Neutrophil (primary cell): ENCODE data around the gene DUSP1.
A peak's percentile ranks its signal among the peaks of the same experiment; 100 is the strongest.

ENCODE experiments used
- H3K27ac ChIP-seq: fragments of 200-600 bp; sonication (generic); 2 replicates; pipeline ENCODE4 v1.5.1; 2016; ENCODE audit warnings: mild to moderate bottlenecking, moderate library complexity
- H3K27me3 ChIP-seq: fragments of 200-600 bp; sonication (generic); 2 replicates; pipeline ENCODE4 v1.6.0; 2016; ENCODE audit warnings: mild to moderate bottlenecking
- H3K36me3 ChIP-seq: fragments of 200-600 bp; sonication (generic); 2 replicates; pipeline ENCODE4 v1.5.1; 2017
- H3K4me1 ChIP-seq, 2 experiments: fragments of 200-600 bp in 1 of 2; sonication (generic) in 1 of 2; 1 replicate in 1 of 2; 2 replicates in 1 of 2; pipeline versions ENCODE4 v1.5.1 to v1.6.1; 2013 to 2016; ENCODE audit warnings: low read depth in 1 of 2, low read length in 1 of 2, mild to moderate bottlenecking in 1 of 2, moderate library complexity in 1 of 2; ENCODE audit not compliant: control insufficient read depth in 1 of 2, insufficient read depth in 1 of 2
- H3K4me3 ChIP-seq, 2 experiments: fragments of 200-600 bp in 1 of 2; sonication (generic) in 1 of 2; 1 replicate in 1 of 2; 2 replicates in 1 of 2; pipeline ENCODE4 v1.5.1; 2013 to 2016; ENCODE audit warnings: low read depth in 1 of 2, low read length in 1 of 2, mild to moderate bottlenecking in 1 of 2, moderate library complexity in 1 of 2
- H3K9me3 ChIP-seq: fragments of 200-600 bp; sonication (generic); 2 replicates; pipeline ENCODE4 v1.5.1; 2016
- TF ChIP-seq, protein P1 (sequence below): fragments of 200-600 bp; sonication (generic); IDR thresholded peaks from 2 replicates; pipeline ENCODE4 v1.5.1; 2016; ENCODE audit warnings: antibody characterized with exemption

Gene DUSP1

DNA sequence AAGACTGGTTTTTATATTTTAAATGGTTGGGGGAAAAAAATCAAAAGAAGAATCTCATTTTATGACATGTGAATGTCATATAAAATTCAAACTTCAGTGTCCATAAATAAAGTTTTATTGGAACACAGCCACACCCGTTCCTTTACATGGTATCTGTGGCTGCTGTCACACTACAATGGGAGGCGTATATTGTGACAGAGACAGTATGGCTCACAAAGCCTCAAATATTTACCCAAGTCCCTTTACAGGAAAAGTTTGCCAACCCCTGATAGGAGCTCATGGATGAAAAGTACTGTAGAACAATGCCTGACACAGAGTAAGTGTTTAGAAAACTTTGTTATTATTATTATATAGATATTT lies 5.2 kb upstream of the DUSP1 start:
- Histone ChIP-seq H3K36me3 (peaks cover 2% of the 10 kb centered on the region), H3K4me1 (peaks cover 67% of the 10 kb centered on the region in 2 experiments), H3K9me3 (no peaks in the 10 kb centered on the region), H3K27me3 (no peaks in the 10 kb centered on the region), H3K27ac (peak overlapping the region; percentile 100), H3K4me3 (peak overlapping the region in 1 of 2 experiments; percentile 39)
- TF ChIP-seq, protein P1, sequence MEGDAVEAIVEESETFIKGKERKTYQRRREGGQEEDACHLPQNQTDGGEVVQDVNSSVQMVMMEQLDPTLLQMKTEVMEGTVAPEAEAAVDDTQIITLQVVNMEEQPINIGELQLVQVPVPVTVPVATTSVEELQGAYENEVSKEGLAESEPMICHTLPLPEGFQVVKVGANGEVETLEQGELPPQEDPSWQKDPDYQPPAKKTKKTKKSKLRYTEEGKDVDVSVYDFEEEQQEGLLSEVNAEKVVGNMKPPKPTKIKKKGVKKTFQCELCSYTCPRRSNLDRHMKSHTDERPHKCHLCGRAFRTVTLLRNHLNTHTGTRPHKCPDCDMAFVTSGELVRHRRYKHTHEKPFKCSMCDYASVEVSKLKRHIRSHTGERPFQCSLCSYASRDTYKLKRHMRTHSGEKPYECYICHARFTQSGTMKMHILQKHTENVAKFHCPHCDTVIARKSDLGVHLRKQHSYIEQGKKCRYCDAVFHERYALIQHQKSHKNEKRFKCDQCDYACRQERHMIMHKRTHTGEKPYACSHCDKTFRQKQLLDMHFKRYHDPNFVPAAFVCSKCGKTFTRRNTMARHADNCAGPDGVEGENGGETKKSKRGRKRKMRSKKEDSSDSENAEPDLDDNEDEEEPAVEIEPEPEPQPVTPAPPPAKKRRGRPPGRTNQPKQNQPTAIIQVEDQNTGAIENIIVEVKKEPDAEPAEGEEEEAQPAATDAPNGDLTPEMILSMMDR, result no peak

DNA sequence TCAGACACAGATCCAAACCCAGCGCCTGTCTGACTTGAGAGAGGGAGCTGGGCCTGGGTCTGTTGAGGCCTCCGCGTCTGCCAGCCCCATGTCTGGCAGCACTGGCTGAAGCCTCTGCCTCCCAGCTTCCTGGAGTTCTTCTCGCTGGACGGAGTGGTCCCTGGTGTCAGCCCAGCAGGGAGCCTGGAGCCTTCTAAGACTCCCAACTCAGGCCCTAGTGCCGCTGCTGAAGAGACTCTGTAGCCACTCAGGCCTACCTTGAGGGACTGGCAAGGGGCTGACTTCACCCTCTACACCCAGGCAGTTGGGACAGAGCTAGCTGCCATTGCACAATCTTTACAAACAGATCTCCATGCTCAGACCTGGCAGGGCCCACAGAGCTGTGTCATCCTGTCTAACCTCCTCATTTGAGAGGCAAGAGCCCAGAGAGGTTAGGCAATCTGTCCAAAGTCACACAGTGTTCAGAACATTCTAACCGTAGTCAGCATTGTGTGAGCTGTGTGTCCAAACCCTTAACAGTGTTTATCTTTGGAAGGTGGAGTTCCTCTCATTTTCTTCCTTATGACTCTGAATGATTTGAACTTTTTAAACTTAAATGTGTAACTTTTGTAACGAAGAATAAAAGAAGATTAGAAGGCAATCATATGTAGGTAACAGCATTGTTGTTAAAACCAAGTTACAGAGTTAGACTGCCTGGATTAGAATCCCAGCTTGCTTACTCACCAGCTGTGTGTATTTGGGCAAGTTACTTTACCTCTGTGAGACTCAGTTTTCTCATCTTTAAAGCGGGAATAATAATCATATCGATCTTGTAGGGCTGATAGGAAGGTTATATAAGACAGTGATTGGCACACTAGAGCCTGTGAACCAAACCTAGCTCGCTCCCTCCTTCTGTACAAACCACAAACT lies 4.6 kb upstream of the DUSP1 start:
- Histone ChIP-seq H3K36me3 (peaks cover 3% of the 10 kb centered on the region), H3K27ac (peak overlapping the region; percentile 100), H3K4me3 (peak overlapping the region; percentile 43 to 99), H3K9me3 (no peaks in the 10 kb centered on the region), H3K27me3 (no peaks in the 10 kb centered on the region), H3K4me1 (peaks cover 67% of the 10 kb centered on the region in 2 experiments)
- TF ChIP-seq, protein P1, result peak; percentile 27

DNA sequence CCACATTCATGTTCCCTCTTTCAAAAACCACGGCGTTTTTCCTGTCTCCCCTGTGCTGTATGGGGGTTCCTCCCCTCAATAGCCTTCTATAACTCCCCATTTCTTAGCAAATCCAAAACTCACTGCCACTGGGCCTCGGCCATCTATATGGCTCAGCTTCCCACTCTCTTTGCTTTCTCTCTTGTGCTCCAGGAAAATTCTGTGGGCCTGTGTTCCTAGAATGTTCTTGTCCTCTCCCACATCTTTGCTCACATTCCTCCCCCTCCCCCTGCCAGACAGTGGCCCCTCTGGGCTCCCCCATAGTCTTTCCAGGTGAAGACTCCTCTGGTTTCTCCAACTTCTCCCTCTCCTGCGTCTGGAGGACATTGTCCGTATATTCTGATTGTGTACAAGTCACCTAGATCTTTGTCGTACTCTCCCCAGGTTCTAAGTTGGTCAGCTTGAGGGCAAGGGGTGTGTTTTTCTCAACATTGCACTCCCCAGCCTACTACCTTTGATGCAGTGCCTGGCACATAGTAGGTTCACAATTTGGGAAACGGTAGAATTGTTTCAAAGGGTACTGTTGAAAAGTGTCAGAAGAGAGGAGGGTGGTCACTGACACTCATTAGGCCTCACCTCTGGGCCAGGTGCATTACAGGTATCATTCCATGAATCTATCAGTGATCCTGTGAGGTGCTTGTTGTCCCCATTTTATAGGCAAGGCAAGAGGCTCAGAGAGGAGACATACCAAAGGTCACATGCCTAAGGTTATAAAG lies 3.7 kb upstream of the DUSP1 start:
- no peaks in the 10 kb centered on the region for H3K27me3 ChIP-seq
- peaks cover 10% of the 10 kb centered on the region for H3K36me3 ChIP-seq
- TF ChIP-seq, protein P1, result no peak
- H3K4me3 ChIP-seq, result peak overlapping the region; percentile 43 to 99
- no peaks in the 10 kb centered on the region for H3K9me3 ChIP-seq
- H3K4me1 ChIP-seq, result peaks cover 67% of the 10 kb centered on the region in 2 experiments
- H3K27ac ChIP-seq, result peak overlapping the region; percentile 100

DNA sequence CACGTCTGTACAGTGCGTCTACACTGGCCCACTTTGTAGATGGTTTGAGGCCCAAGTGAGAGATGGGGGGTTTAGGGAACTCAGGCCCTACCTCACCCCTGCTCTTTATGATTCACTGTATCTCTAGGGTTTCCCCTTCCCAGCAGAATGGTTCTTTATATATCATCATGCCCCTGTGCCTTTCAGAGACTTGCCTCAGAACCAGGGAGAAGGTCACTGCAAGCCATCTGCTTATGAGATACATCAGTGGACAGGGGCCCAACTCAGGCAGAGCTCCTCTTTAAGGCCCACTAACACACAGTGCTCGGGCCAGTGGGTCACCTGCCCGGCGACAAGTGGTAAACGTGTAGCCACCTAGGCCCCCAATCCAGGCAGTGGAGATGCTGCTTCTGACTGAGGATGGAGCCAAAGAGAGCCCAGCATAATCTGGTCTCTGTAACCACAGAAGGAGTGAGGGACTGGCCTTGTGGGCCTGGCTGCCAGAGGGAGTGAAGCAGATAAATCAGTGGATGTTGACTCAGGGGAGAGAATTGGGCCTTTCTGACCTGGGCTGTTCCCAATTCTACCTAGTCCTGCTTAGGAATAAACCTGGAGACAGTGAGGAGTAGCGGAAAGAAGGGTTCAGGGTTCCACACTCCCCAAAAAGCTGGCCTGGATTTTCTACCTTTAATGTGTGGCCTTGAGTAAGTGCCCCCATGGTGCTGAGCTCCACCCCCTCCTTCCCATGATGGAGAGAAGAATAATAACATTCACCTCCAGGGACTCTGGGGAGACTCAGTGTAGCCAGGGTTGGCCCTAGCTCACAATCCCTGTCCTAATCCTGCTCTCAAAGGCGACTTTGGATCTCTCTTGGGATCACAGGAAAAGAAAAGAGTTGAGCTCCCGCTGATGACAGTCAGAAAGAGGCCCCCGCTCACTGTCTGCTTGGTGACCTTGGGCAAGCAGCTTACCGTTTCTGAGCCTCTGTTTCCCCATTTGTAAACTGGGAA lies 2.8 kb upstream of the DUSP1 start:
- Histone ChIP-seq H3K4me3 (peak overlapping the region; percentile 43 to 99), H3K4me1 (peaks cover 66 to 71% of the 10 kb centered on the region in 2 experiments), H3K9me3 (peaks cover 9% of the 10 kb centered on the region), H3K36me3 (peaks cover 20% of the 10 kb centered on the region), H3K27me3 (no peaks in the 10 kb centered on the region), H3K27ac (peak overlapping the region; percentile 100)
- TF ChIP-seq, protein P1, result no peak
